Breast epithelium (tissue), 4 donors: ENCODE results near the gene TMEM217. TPM values are rescaled to one million over a fixed set of nuclear protein-coding genes. Genes with fewer than 3 reads are reported as not detected.

ENCODE experiments used
- DNase-seq, 2 donors: peaks; one replicate each; pipeline ENCODE4 v3.0.0-alpha.2; 2019; ENCODE audit warnings: low spot score in 2 of 2
- H3K27ac ChIP-seq, 2 donors: fragments of 200-600 bp; sonication (generic) in 1 of 2; one replicate each; pipeline ENCODE4 v1.5.1; 2016 to 2019; ENCODE audit warnings: mild to moderate bottlenecking in 1 of 2
- H3K27me3 ChIP-seq, 2 donors: fragments of 200-600 bp; sonication (generic) in 1 of 2; one replicate each; pipeline versions ENCODE4 v1.5.1 to v1.6.0; 2017 to 2019; ENCODE audit warnings: control low read depth in 1 of 2, mild to moderate bottlenecking in 1 of 2
- H3K36me3 ChIP-seq: fragments of 200-600 bp; one replicate; pipeline ENCODE4 v1.5.1; 2019
- H3K4me1 ChIP-seq, 2 donors: fragments of 200-600 bp; sonication (generic); one replicate each; pipeline ENCODE4 v1.5.1; 2016 to 2019; ENCODE audit warnings: control low read depth in 1 of 2
- H3K4me3 ChIP-seq, 3 donors: fragments of 200-600 bp; sonication (generic); 1 replicate in 2 of 3; 2 replicates in 1 of 3; pipeline ENCODE4 v1.5.1; 2016 to 2019; ENCODE audit warnings: mild to moderate bottlenecking in 3 of 3, moderate library complexity in 2 of 3
- H3K9me3 ChIP-seq, 2 donors: fragments of 200-600 bp; sonication (generic) in 1 of 2; one replicate each; pipeline ENCODE4 v1.5.1; 2016 to 2019; ENCODE audit warnings: control low read depth in 1 of 2
- CTCF ChIP-seq, 3 donors: fragments of 450-650 bp; IDR thresholded peaks; one replicate each; pipeline ENCODE4 v1.5.1; 2016 to 2017; ENCODE audit warnings: antibody characterized with exemption in 3 of 3, mild to moderate bottlenecking in 3 of 3, moderate library complexity in 3 of 3
- POLR2A ChIP-seq: fragments of 450-650 bp; IDR thresholded peaks from one replicate; pipeline ENCODE4 v1.6.1; 2016; ENCODE audit warnings: antibody characterized with exemption, mild to moderate bottlenecking, moderate library complexity
- POLR2AphosphoS5 ChIP-seq, 3 donors: sonication (generic); formaldehyde crosslinking; IDR thresholded peaks; one replicate each; pipeline ENCODE4 v1.6.1; 2017; ENCODE audit warnings: antibody characterized with exemption in 3 of 3
- intact Hi-C: fragments of 100-400 bp; cut with DNase I; formaldehyde crosslinking; loops from one replicate; pipeline ENCODE4 v1.15.1; 2023; ENCODE audit warnings: low total_unique reads
- total RNA-seq, 3 donors: library from RNA; depleted of rRNA; stranded (reverse); fragments of >200 nt; gene quantifications; one replicate each; pipeline ENCODE4 v1.1.0, GENCODE V29; 2016

The TMEM217 gene
- total RNA-seq, 3 donors from 2014 or later = 0.66 to 1.0 TPM; not detected in 1

GRCh38 chr6:37293426-37293825 lies 35.5 kb upstream of the TMEM217 start:
- Histone ChIP-seq H3K36me3 (no peaks in the 10 kb centered on the region), H3K9me3 (no peaks in the 10 kb centered on the region), H3K4me3 (no peak overlapping the region), H3K4me1 (no peaks in the 10 kb centered on the region), H3K27me3 (no peaks in the 10 kb centered on the region), H3K27ac (no peak overlapping the region)
- no peak for DNase-seq
- TF ChIP-seq POLR2AphosphoS5 (IDR thresholded peaks at IDR 0.05) (no peak), POLR2A (no peak)
- intact Hi-C loops = no loop called here

- H3K36me3 ChIP-seq = no peaks in the 10 kb centered on the region
- H3K27me3 ChIP-seq = no peaks in the 10 kb centered on the region
- DNase-seq = no peak
- no peaks in the 10 kb centered on the region for H3K4me1 ChIP-seq
- H3K4me3 ChIP-seq = no peak overlapping the region
- no peaks in the 10 kb centered on the region for H3K9me3 ChIP-seq
- TF ChIP-seq CTCF (IDR thresholded peaks at IDR 0.05) (no peak), POLR2A (no peak), POLR2AphosphoS5 (IDR thresholded peaks at IDR 0.05) (no peak)
- intact Hi-C loops = no loop called here
- no peak overlapping the region for H3K27ac ChIP-seq
Observed at GRCh38 chr6:37289931-37290330, 32.0 kb upstream of the TMEM217 start.

DNA sequence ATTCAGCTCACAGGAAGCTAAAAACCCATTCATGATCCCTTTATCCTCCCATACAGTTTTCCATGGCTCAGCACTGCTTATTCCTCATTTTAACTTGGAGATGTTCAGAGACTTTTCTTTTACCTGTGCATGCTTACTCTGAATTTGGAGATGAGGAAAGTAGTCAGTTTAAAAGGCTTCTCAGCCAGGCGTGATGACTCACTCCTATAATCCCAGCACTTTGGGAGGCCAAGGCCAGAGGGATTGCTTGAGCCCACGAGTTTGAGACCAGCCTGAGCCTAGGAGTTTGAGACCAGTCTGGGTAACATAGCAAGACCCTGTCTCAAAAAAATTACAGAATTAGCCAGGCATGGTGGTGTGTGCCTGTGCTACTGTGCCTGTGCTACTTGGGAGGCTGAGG lies 30.3 kb upstream of the TMEM217 start:
- no peak for DNase-seq
- Histone ChIP-seq H3K4me1 (no peaks in the 10 kb centered on the region), H3K9me3 (no peaks in the 10 kb centered on the region), H3K4me3 (no peak overlapping the region), H3K27me3 (no peaks in the 10 kb centered on the region), H3K36me3 (no peaks in the 10 kb centered on the region), H3K27ac (no peak overlapping the region)
- no peak for TF ChIP-seq POLR2A
- TF ChIP-seq CTCF (IDR thresholded peaks at IDR 0.05) = no peak
- TF ChIP-seq POLR2AphosphoS5 (IDR thresholded peaks at IDR 0.05) = no peak
- intact Hi-C loops = no loop called here

- intact Hi-C loops = no loop called here
- H3K36me3 ChIP-seq = no peaks in the 10 kb centered on the region
Observed at GRCh38 chr6:37287519-37288157, 29.7 kb upstream of the TMEM217 start.

DNA sequence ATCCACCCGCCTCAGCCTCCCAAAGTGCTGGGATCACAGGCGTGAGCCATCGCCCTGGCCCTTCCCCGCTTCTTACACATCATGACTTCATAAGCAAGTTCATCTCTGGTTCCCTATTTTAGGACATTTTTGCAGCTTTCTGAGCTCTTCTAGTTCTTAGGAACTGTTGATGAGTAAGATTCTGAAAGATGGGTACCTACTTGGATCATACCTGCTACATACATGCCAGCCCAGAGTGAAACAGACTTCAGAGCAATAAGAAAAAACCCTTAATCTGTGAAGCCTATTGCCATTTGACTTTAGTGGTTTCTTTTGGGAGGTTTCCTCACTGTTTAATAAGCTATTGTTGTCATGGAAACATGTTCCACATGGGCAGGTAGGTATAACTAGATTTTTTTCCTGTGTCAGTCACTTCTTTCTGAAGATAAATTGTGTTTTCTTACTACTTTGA lies 27.9 kb upstream of the TMEM217 start:
- no peaks in the 10 kb centered on the region for H3K9me3 ChIP-seq
- TF ChIP-seq CTCF (IDR thresholded peaks at IDR 0.05) (no peak), POLR2AphosphoS5 (IDR thresholded peaks at IDR 0.05) (no peak), POLR2A (no peak)
- no peaks in the 10 kb centered on the region for H3K4me1 ChIP-seq
- no peak overlapping the region for H3K27ac ChIP-seq
- no peak overlapping the region for H3K4me3 ChIP-seq
- H3K27me3 ChIP-seq = no peaks in the 10 kb centered on the region
- intact Hi-C loops = no loop called here
- DNase-seq = no peak
- H3K36me3 ChIP-seq = no peaks in the 10 kb centered on the region

More at GRCh38 chr6:37287519-37288157, 29.7 kb upstream of the TMEM217 start:
- TF ChIP-seq POLR2AphosphoS5 (IDR thresholded peaks at IDR 0.05) (no peak), CTCF (IDR thresholded peaks at IDR 0.05) (no peak), POLR2A (no peak)
- Histone ChIP-seq H3K27ac (no peak overlapping the region), H3K4me1 (no peaks in the 10 kb centered on the region), H3K9me3 (no peaks in the 10 kb centered on the region), H3K27me3 (no peaks in the 10 kb centered on the region), H3K4me3 (no peak overlapping the region)
- DNase-seq = no peak
